GM18498 (cell line): ENCODE data around the gene DNAJC8.

Experiments used
- ATAC-seq: cut with Tn5 transposase; IDR thresholded peaks from one replicate; pipeline ENCODE4 v1.9.1; 2021; ENCODE audit warnings: mild to moderate bottlenecking, moderate library complexity; ENCODE audit not compliant: unreplicated experiment

DNAJC8 gene

GRCh38 chr1:28173980-28174297 lies 58.9 kb downstream of the DNAJC8 start:
- ATAC-seq = no peak

GRCh38 chr1:28173151-28173979 lies 59.5 kb downstream of the DNAJC8 start:
- no peak for ATAC-seq

GRCh38 chr1:28172713-28173150 lies 60.1 kb downstream of the DNAJC8 start:
- ATAC-seq = peak; percentile 63

GRCh38 chr1:28171246-28171645 lies 61.6 kb downstream of the DNAJC8 start:
- no peak for ATAC-seq

GRCh38 chr1:28170001-28170596 lies 62.7 kb downstream of the DNAJC8 start:
- no peak for ATAC-seq

GRCh38 chr1:28163496-28164161 lies 69.2 kb downstream of the DNAJC8 start:
- ATAC-seq = no peak

GRCh38 chr1:28162151-28162550 lies 70.7 kb downstream of the DNAJC8 start:
- ATAC-seq = no peak

GRCh38 chr1:28161751-28162150 lies 71.1 kb downstream of the DNAJC8 start:
- no peak for ATAC-seq

GRCh38 chr1:28160782-28161266 lies 72.0 kb downstream of the DNAJC8 start:
- ATAC-seq = no peak

GRCh38 chr1:28159680-28160079 lies 73.1 kb downstream of the DNAJC8 start:
- no peak for ATAC-seq

GRCh38 chr1:28159243-28159642 lies 73.6 kb downstream of the DNAJC8 start:
- ATAC-seq = no peak

- ATAC-seq = no peak
These were observed 74.9 kb downstream of the DNAJC8 start for GRCh38 chr1:28157894-28158293.

- ATAC-seq = no peak
These were observed 76.0 kb downstream of the DNAJC8 start for GRCh38 chr1:28156821-28157220.

- no peak for ATAC-seq
These were observed 77.2 kb downstream of the DNAJC8 start for GRCh38 chr1:28155628-28156027.

GRCh38 chr1:28154078-28154594 lies 78.7 kb downstream of the DNAJC8 start:
- ATAC-seq = no peak
